ENCODE data around the gene CFLAR.
"Not testable (repeated sequence)": the region's sequence is repeated elsewhere in the genome, so short reads cannot be mapped to it uniquely, and the experiment has no call there.

The CFLAR gene

GRCh38 chr2:201183365-201183727 lies 67.4 kb downstream of the CFLAR start:
- DNase-seq, result no peak

GRCh38 chr2:201183835-201184234 lies 67.9 kb downstream of the CFLAR start:
- not testable (repeated sequence) for DNase-seq

GRCh38 chr2:201184248-201184647 lies 68.3 kb downstream of the CFLAR start:
- not testable (repeated sequence) for DNase-seq

GRCh38 chr2:201185863-201186262 lies 69.9 kb downstream of the CFLAR start:
- DNase-seq, result no peak

GRCh38 chr2:201186982-201187381 lies 71.0 kb downstream of the CFLAR start:
- no peak for DNase-seq

GRCh38 chr2:201188449-201188848 lies 72.5 kb downstream of the CFLAR start:
- no peak for DNase-seq

GRCh38 chr2:201191132-201191875 lies 75.3 kb downstream of the CFLAR start:
- DNase-seq, result no peak

GRCh38 chr2:201194097-201194496 lies 78.1 kb downstream of the CFLAR start:
- no peak for DNase-seq

- no peak for DNase-seq
These were observed 79.4 kb downstream of the CFLAR start for GRCh38 chr2:201195331-201195730.

GRCh38 chr2:201196003-201196402 lies 80.0 kb downstream of the CFLAR start:
- no peak for DNase-seq

- DNase-seq, result no peak
These were observed 80.8 kb downstream of the CFLAR start for GRCh38 chr2:201196803-201197202.

GRCh38 chr2:201197781-201198180 lies 81.8 kb downstream of the CFLAR start:
- no peak for DNase-seq

- no peak for DNase-seq
These were observed 83.9 kb downstream of the CFLAR start for GRCh38 chr2:201199847-201200246.

- DNase-seq, result no peak
These were observed 84.4 kb downstream of the CFLAR start for GRCh38 chr2:201200345-201200744.

GRCh38 chr2:201201371-201201770 lies 85.4 kb downstream of the CFLAR start:
- DNase-seq, result no peak

GRCh38 chr2:201203916-201204654 lies 88.1 kb downstream of the CFLAR start:
- no peak for DNase-seq

- no peak for DNase-seq
These were observed 88.9 kb downstream of the CFLAR start for GRCh38 chr2:201204655-201205514.

- DNase-seq, result no peak
These were observed 89.5 kb downstream of the CFLAR start for GRCh38 chr2:201205515-201205849.

- no peak for DNase-seq
These were observed 92.7 kb downstream of the CFLAR start for GRCh38 chr2:201208563-201209252.

- DNase-seq, result no peak
These were observed 100.0 kb downstream of the CFLAR start for GRCh38 chr2:201215963-201216362.

- DNase-seq, result no peak
These were observed 101.0 kb downstream of the CFLAR start for GRCh38 chr2:201216918-201217317.

- DNase-seq, result no peak
These were observed 102.8 kb downstream of the CFLAR start for GRCh38 chr2:201218780-201219179.
